DMS79 (cell line): Measurements from ENCODE around the gene ZNF354C.

Source experiments
- DNase-seq: peaks from one replicate; lab custom pipeline; 2025; lab: John Stamatoyannopoulos, UW

The ZNF354C gene

DNA sequence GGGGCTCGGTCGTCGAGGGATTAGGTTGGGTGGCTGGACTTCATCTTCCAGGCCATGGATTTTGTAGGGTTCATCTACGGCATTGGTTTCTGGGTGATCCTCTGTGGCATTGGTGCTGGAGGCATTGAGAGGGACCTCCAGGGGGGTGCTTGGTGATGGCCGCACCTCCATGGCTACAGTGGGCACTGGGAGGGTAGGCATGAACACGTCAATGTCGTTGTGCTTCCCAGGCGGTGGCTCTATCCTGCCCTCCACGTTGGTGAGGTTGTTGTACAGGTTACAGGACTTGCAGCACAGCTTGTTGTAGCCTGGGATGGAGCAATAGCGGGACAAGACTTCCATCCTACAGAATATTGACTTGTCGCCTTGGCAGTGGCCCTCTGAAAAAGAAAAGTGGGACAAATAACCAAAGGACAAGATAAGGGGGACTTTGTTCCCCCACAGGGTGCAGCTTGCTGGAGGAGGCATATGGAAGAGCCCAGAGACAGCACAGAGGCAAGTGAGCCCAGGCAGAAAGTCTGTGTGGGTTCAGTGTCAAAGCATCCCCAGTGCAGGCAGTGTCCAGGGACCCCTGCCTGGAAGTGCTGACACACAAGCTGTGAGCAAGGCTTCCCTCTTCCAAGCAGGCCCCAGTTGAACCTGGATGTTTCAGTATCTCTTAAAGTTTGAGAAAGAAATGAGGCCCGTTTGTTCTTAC lies 53.9 kb downstream of the ZNF354C start:
- no peak for DNase-seq

- DNase-seq, result no peak
Observed at GRCh38 chr5:179114756-179115155, 54.6 kb downstream of the ZNF354C start.

DNA sequence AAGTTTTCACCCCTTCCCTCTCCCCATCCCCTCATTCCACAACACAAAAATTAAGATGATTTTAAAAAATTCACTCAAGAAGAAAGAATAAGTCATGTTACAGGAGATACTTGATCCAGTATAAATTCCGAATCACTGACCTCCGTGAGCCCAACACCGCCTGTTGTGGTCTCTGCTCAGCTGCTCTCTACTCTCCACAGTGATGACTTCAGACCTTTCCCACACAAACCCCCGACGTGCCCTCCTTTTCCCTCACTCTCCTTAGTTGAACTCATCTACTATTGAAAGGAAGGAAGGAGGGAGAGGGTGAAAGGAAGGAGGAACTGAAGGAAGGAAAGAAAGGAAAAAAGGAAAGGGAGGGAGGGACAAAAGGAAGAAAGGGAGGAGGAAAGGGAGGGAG lies 55.1 kb downstream of the ZNF354C start:
- no peak for DNase-seq

- no peak for DNase-seq
Observed at GRCh38 chr5:179115845-179116524, 55.8 kb downstream of the ZNF354C start.

GRCh38 chr5:179118338-179118737 lies 58.2 kb downstream of the ZNF354C start:
- no peak for DNase-seq

DNA sequence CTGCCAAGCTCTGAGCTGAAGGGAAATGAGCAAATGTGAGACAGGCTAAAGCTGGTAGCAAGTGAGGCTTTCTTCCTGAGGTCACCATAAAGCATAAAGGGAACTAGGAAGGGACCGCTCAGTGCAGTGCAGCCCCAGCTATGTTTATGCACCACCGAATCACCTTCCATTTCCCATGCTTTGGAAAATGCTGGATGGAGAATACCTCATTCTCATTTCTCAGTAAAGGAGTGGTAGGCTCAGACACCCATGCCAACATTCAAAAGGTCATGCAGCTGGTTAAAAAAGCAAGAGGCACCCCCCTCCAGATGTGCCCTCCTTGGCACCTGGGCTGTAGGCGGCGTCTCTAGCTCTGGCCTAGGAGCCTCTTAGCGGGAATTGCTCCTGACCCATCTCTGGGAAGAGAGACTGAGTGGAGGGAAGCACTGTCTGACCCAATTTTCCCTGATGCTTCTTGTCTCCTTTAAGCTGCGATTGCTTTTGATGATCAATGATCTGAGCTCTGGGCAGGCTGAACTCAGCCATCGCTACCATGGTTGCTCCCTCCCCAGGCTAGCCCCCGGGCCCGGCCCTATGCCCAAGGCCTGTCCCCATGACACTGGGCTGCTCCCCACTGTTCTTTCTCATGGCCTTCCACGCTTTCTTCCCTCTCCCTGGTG lies 58.7 kb downstream of the ZNF354C start:
- DNase-seq, result no peak

DNA sequence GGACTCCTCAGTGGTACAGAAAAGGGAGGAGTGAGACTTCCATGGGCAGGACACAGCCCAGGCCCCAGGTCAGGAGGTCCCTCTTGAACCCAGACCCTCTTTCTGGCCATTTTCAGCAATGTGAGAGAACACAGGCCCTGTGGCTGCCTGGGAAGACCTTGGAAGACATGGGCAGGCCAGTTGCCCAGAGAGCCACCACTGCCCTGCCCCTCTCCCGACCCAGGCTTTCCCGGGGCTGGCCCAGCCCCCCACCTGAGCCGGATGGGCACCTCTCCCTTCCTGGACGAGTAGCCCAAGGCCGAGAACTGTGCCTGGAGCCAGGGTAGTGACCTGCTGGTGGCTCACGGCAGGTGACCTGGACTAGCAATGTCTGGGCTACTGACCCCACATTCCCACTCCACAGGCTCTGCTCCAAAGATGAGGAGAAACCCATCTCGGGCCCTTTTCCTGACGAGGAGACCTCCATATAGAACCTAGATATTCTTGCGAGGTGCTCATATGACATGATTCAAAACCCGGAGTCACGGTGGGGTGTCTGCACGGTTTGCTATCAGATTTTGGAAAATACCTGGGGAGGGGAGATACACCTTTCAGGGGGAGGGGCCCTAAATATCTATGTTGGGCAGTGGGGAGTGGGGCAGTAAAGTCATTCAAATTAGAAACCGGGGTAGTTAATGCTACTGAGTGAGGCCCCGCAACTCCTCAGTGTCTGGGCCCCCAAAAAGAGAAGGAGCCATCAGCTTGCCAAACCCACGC lies 59.4 kb downstream of the ZNF354C start:
- DNase-seq, result no peak

- no peak for DNase-seq
Observed at GRCh38 chr5:179120421-179120861, 60.3 kb downstream of the ZNF354C start.

- no peak for DNase-seq
Observed at GRCh38 chr5:179120951-179121666, 60.9 kb downstream of the ZNF354C start.

- no peak for DNase-seq
Observed at GRCh38 chr5:179121667-179122111, 61.5 kb downstream of the ZNF354C start.

DNA sequence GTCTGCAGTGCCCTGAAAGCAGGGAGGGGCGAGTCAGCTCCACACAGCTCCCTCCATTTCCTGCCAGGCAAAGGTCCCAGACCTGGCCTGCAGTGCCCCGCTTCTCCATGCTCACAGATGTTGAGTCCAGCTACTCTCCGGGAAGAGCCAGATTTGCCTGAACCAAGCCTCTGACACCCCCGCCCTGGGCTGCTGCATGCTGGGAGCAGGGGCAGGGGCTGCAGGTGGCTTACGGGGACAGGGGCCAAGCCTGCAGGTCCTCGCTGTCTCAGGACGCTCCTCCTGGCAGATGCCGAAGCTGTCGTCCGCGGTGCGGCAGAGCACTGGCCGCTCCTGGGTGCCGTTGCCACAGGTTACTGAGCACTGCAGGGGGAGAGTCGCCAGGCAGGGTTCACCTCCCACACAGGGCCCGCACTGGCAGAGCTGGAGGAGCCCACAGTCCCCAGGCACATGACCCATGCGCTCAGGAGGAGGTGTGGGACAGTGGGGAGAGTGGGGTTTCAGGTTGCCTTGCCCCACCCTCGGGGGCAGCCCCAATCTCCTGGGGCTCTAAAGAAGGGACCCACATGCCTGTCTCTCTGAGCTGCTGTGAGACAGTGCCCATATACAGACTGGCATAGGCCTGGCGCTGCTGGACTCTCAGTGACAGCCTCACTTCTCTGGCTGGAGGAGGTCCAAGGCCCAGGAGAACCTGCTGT lies 62.4 kb downstream of the ZNF354C start:
- no peak for DNase-seq

- DNase-seq, result no peak
Observed at GRCh38 chr5:179123109-179123426, 62.9 kb downstream of the ZNF354C start.

DNA sequence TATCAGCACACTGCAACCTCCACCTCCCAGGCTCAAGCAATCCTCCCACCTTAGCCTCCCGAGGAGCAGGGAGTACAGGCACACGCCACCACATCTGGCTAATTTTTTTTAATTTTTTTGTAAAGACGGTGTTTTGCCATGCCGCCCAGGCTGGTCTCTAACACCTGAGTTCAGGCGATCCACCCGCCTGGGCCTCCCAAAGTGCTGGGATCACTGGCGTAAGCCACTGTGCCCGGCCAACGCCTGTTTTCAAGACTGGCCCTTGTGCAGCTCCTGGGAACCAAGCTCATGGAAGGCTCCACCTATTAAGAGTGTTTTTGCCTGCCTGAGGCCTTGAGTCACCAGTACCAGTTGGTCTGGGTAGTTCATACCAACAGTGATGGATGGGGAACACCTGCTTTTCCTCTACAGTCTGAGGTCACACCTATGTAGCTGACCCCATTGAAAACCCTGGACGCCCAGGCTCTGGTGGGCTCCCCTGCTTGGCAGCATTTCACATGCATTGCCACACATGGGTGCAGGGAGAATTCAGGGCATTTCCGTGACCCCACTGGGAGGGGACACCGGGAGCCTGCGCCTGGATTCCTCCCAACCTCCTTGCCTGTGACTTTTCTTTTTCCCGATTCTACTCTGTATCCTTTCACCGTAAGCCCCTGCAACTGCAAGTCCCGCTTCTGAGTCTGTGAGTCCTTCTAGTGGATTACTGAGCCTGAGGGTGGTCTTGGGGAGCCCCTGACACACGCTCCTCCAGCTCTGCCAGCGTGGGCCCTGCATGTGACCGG lies 63.5 kb downstream of the ZNF354C start:
- no peak for DNase-seq

DNA sequence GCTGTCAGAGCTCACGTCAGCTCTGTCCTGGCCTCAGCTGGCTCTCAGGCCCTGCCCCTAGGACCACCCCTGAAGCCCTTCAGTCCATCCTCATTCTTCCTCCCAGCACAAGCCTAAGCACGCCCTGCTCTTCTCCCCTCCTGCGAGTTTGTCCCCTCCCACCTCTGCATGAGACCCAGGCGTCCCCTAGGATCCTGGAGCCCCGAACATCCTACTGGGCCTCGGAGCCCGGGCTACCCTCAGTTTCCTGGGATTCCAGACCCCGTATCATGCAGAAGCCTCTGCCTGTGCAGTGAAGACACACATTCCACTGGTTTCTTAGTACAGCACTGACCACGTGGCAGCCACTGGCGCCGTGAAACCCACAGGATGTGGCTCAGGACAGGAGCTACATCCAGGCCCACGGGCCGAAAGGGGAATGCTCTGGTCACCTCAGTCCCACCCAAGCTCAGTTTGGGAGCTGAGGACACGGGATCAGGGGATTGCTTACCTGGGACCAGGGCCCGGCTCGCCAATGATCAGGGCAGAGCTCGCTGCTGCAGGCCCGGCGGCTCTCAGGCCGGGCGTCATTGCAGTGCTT lies 64.2 kb downstream of the ZNF354C start:
- no peak for DNase-seq

- no peak for DNase-seq
Observed at GRCh38 chr5:179124853-179125788, 64.9 kb downstream of the ZNF354C start.

DNA sequence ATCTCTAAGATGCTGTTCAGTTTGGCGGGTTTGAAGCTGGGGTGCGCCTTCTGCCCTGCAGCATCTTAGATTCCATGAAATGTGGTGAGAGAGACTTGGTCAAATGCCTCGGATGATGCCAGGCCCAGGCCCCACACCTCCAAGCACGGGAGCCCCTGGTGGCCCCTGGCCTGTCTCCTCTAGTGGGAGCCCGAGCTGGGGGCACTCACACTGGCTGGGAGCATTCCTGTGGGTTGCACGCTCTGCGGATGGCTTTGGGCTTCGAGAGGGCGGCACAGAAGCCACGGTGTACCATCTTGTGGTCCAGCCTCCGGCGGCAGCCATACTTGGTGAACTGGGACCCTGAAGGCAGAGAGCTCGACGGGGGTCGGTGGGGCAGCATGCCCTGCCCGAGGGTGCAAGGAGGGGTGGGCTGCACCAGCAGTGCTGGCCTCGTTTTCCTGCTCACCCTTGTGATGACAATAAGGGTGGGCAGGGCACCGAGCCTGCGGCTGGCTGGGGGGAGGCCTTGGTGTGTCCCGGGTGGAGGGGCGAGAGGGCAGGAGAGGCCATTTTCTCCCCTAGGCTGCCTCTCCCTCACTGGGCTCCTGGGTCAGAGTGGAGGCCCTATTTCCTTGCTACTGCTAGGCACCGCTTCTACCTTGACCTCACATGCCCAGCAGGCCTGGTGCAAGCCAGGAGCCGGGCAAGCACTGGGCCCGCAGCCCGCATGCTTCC lies 65.8 kb downstream of the ZNF354C start:
- no peak for DNase-seq

DNA sequence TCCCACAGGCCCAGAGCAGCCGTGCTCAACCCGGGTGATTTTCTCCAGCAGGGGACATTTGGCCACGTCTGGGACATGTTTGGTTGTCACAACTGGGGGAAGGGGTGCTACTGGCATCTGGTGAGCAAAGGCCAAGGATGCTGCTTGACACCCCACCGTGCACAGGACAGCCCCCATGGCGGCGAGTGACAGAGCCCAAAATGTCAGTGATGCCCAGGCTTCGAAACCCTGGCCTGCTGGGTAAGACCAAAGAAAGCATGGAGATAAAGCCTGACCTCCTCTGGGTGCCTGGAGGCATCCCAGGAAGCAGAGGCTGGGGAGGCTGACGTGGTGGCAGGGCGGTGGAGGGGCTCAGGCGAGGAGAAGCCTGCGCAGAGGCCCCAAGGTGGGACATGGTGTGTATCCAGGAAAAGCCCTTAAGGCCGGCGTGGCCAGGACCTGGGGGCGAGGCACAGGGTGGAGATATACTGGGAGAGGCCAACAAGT lies 66.4 kb downstream of the ZNF354C start:
- DNase-seq, result no peak
